Ovary (tissue), 9 donors: Measurements from ENCODE around the gene PAFAH2. TPM values are rescaled to one million over a fixed set of nuclear protein-coding genes. Genes with fewer than 3 reads are reported as not detected.

Experiments used
- DNase-seq, 5 donors: peaks; one replicate each; pipeline ENCODE4 v3.0.0-alpha.2; 2019 to 2020
- H3K27ac ChIP-seq, 2 donors: fragments of 200-600 bp; one replicate each; pipeline versions ENCODE4 v1.5.1 to v1.8.0; 2019 to 2022
- H3K27me3 ChIP-seq: fragments of 200-600 bp; one replicate; pipeline ENCODE4 v1.8.0; 2022
- H3K36me3 ChIP-seq: fragments of 200-600 bp; sonication (generic); one replicate; pipeline ENCODE4 v1.5.1; 2019
- H3K4me1 ChIP-seq: one replicate; pipeline ENCODE4 v1.8.1; 2013; ENCODE audit warnings: mild to moderate bottlenecking, moderate library complexity; ENCODE audit not compliant: insufficient read depth
- H3K4me3 ChIP-seq: fragments of 200-600 bp; sonication (generic); one replicate; pipeline ENCODE4 v1.5.1; 2017
- H3K9me3 ChIP-seq, 2 donors: fragments of 200-600 bp in 1 of 2; sonication (generic) in 1 of 2; one replicate each; pipeline versions ENCODE4 v1.5.1 to v1.8.1; 2013 to 2019; ENCODE audit warnings: mild to moderate bottlenecking in 1 of 2, moderate library complexity in 1 of 2
- CTCF ChIP-seq, 3 donors: fragments of 450-650 bp in 2 of 3; fragments of 200-600 bp in 1 of 3; IDR thresholded peaks; one replicate each; pipeline versions ENCODE4 v1.5.1 to v1.8.0; 2016 to 2022; ENCODE audit warnings: antibody characterized with exemption in 3 of 3, mild to moderate bottlenecking in 1 of 3
- EP300 ChIP-seq: sonication (generic); formaldehyde crosslinking; IDR thresholded peaks from one replicate; pipeline ENCODE4 v1.6.1; 2017; ENCODE audit warnings: antibody characterized with exemption
- POLR2A ChIP-seq: fragments of 450-650 bp; IDR thresholded peaks from one replicate; pipeline ENCODE4 v1.6.1; 2017; ENCODE audit warnings: antibody characterized with exemption, mild to moderate bottlenecking, moderate library complexity
- WGBS, 3 donors: extraction: QIAGEN DNeasy Blood & Tissue Kit in 1 of 3; methylation state at CpG; one replicate each; pipeline versions ENCODE4 v1.1.5 to v1.1.7; 2013 to 2017; 5-methylcytosine and 5-hydroxymethylcytosine counted together
- intact Hi-C, 4 donors: fragments of 100-400 bp; cut with DNase I; formaldehyde crosslinking; loops; one replicate each; pipeline versions ENCODE4 v1.11.0 to v1.15.1; 2022 to 2023
- polyA plus RNA-seq, 2 donors: library from polyadenylated mRNA; stranded (reverse); fragments of 200-250 nt in 1 of 2; fragments of 350-450 nt in 1 of 2; fragmentation: Illumina TruSeq in 1 of 2; extraction: RNeasy Lipid Tissue Mini Kit (QIAGEN cat#74804) in 1 of 2; gene quantifications; one replicate each; pipeline ENCODE4 v1.2.3, GENCODE V29; 2013 to 2014
- total RNA-seq, 7 donors: library from RNA; depleted of rRNA in 2 of 7; stranded (reverse); fragments of >200 nt in 2 of 7; fragmentation: NEBNext Ultra II Directional in 3 of 7; extraction: Animal tissue kit (Norgen Biotek cat#: 25700) in 3 of 7; gene quantifications; one replicate each; pipeline versions ENCODE4 v1.1.0 to v1.2.4, GENCODE V29; 2016 to 2023
- donor health status: DM: no; HTN: no; CAD: no; lungs with moderate emphysema.
- donor health status: DM: no; HTN: no; CAD: no.
- donor health status: Bipolar disorder and iron deficiency.
- donor health status: DM: yes; HTN: yes; CAD: no.
- donor health status: DM: no; HTN: no; CAD: no.
- donor health status: DM: yes; HTN: yes; CAD: no.

PAFAH2 gene
- total and polyA plus RNA-seq, 9 donors: 3.4 to 12.1 (median 6.1) TPM

GRCh38 chr1:25952841-25953401 lies 44.9 kb downstream of the PAFAH2 start:
- Histone ChIP-seq H3K4me1 (peaks cover 2% of the 10 kb centered on the region), H3K9me3 (no peaks in the 10 kb centered on the region), H3K36me3 (no peaks in the 10 kb centered on the region), H3K4me3 (no peak overlapping the region), H3K27me3 (no peaks in the 10 kb centered on the region), H3K27ac (no peak overlapping the region)
- 5 to 7% (median 6%) methylated on average over 4 of the region's 4 CpGs for WGBS, 3 donors
- intact Hi-C loops: no loop called here
- TF ChIP-seq EP300 (no peak), CTCF (IDR thresholded peaks at IDR 0.05) (no peak), POLR2A (no peak)
- DNase-seq: peak in 4 of 5 donors; percentile 19 to 67 (median 44)

- H3K36me3 ChIP-seq: no peaks in the 10 kb centered on the region
- intact Hi-C loops: no loop called here
- H3K4me1 ChIP-seq: peaks cover 2% of the 10 kb centered on the region
- H3K4me3 ChIP-seq: no peak overlapping the region
- H3K27ac ChIP-seq: no peak overlapping the region
- WGBS, 3 donors: 56 to 75% (median 71%) methylated on average over 4 of the region's 4 CpGs
- TF ChIP-seq CTCF (IDR thresholded peaks at IDR 0.05) (no peak), POLR2A (no peak), EP300 (no peak)
- no peaks in the 10 kb centered on the region for H3K27me3 ChIP-seq
- H3K9me3 ChIP-seq: no peaks in the 10 kb centered on the region
- DNase-seq: no peak
These were observed 49.2 kb downstream of the PAFAH2 start for GRCh38 chr1:25948641-25949040.

GRCh38 chr1:25947027-25947426 lies 50.8 kb downstream of the PAFAH2 start:
- H3K36me3 ChIP-seq: no peaks in the 10 kb centered on the region
- no peak overlapping the region for H3K4me3 ChIP-seq
- no peaks in the 10 kb centered on the region for H3K27me3 ChIP-seq
- H3K4me1 ChIP-seq: no peaks in the 10 kb centered on the region
- H3K27ac ChIP-seq: no peak overlapping the region
- no peaks in the 10 kb centered on the region for H3K9me3 ChIP-seq
- intact Hi-C loops: no loop called here
- DNase-seq: no peak
- TF ChIP-seq POLR2A (no peak), CTCF (IDR thresholded peaks at IDR 0.05) (no peak), EP300 (no peak)
- WGBS, 3 donors: 85 to 94% (median 93%) methylated on average over 2 of the region's 2 CpGs

GRCh38 chr1:25945761-25946160 lies 52.1 kb downstream of the PAFAH2 start:
- H3K27me3 ChIP-seq: no peaks in the 10 kb centered on the region
- no peaks in the 10 kb centered on the region for H3K36me3 ChIP-seq
- no peaks in the 10 kb centered on the region for H3K9me3 ChIP-seq
- no peak for DNase-seq
- no peak overlapping the region for H3K4me3 ChIP-seq
- H3K27ac ChIP-seq: no peak overlapping the region
- intact Hi-C loops: no loop called here
- H3K4me1 ChIP-seq: no peaks in the 10 kb centered on the region
- 83 to 87% (median 87%) methylated on average over 5 of the region's 5 CpGs for WGBS, 3 donors
- TF ChIP-seq CTCF (IDR thresholded peaks at IDR 0.05) (no peak), POLR2A (no peak), EP300 (no peak)
